Measurements from ENCODE around the gene ZRANB1.
"Not testable (repeated sequence)": the region's sequence is repeated elsewhere in the genome, so short reads cannot be mapped to it uniquely, and the experiment has no call there.

Gene ZRANB1

GRCh38 chr10:124962421-124962820 is 20.5 kb downstream of the ZRANB1 start:
- DNase-seq (ENCODE audit: extremely low read depth in 1 of 2, low read depth in 1 of 2): no peak

- no peak for DNase-seq (ENCODE audit: extremely low read depth in 1 of 2, low read depth in 1 of 2)
Observed at GRCh38 chr10:124963866-124964720, 22.2 kb downstream of the ZRANB1 start.

- DNase-seq (ENCODE audit: extremely low read depth in 1 of 2, low read depth in 1 of 2): no peak
Observed at GRCh38 chr10:124966008-124966407, 24.1 kb downstream of the ZRANB1 start.

GRCh38 chr10:124967255-124967654 is 25.3 kb downstream of the ZRANB1 start:
- no peak for DNase-seq (ENCODE audit: extremely low read depth in 1 of 2, low read depth in 1 of 2)

GRCh38 chr10:124971276-124971675 is 29.4 kb downstream of the ZRANB1 start:
- DNase-seq (ENCODE audit: extremely low read depth in 1 of 2, low read depth in 1 of 2): no peak

- no peak for DNase-seq (ENCODE audit: extremely low read depth in 1 of 2, low read depth in 1 of 2)
Observed at GRCh38 chr10:124972637-124973036, 30.7 kb downstream of the ZRANB1 start.

GRCh38 chr10:124974131-124974530 is 32.2 kb downstream of the ZRANB1 start:
- DNase-seq (ENCODE audit: extremely low read depth in 1 of 2, low read depth in 1 of 2): no peak

GRCh38 chr10:124975977-124976514 is 34.1 kb downstream of the ZRANB1 start:
- DNase-seq (ENCODE audit: extremely low read depth in 1 of 2, low read depth in 1 of 2): no peak

GRCh38 chr10:124977161-124977560 is 35.2 kb downstream of the ZRANB1 start:
- DNase-seq (ENCODE audit: extremely low read depth in 1 of 2, low read depth in 1 of 2): no peak

- no peak for DNase-seq (ENCODE audit: extremely low read depth in 1 of 2, low read depth in 1 of 2)
Observed at GRCh38 chr10:124977648-124978375, 35.9 kb downstream of the ZRANB1 start.

GRCh38 chr10:124978376-124978725 is 36.4 kb downstream of the ZRANB1 start:
- DNase-seq (ENCODE audit: extremely low read depth in 1 of 2, low read depth in 1 of 2): no peak

- no peak for DNase-seq (ENCODE audit: extremely low read depth in 1 of 2, low read depth in 1 of 2)
Observed at GRCh38 chr10:124983321-124983720, 41.4 kb downstream of the ZRANB1 start.

- DNase-seq (ENCODE audit: extremely low read depth in 1 of 2, low read depth in 1 of 2): no peak
Observed at GRCh38 chr10:124984376-124984775, 42.5 kb downstream of the ZRANB1 start.

- no peak for DNase-seq (ENCODE audit: extremely low read depth in 1 of 2, low read depth in 1 of 2)
Observed at GRCh38 chr10:124985162-124985561, 43.2 kb downstream of the ZRANB1 start.

GRCh38 chr10:124987788-124988187 is 45.9 kb downstream of the ZRANB1 start:
- no peak for DNase-seq (ENCODE audit: extremely low read depth in 1 of 2, low read depth in 1 of 2)

GRCh38 chr10:124988753-124989152 is 46.8 kb downstream of the ZRANB1 start:
- not testable (repeated sequence) for DNase-seq (ENCODE audit: extremely low read depth in 1 of 2, low read depth in 1 of 2)

GRCh38 chr10:124989526-124989925 is 47.6 kb downstream of the ZRANB1 start:
- DNase-seq (ENCODE audit: extremely low read depth in 1 of 2, low read depth in 1 of 2): no peak

GRCh38 chr10:124990671-124991625 is 49.0 kb downstream of the ZRANB1 start:
- DNase-seq (ENCODE audit: extremely low read depth in 1 of 2, low read depth in 1 of 2): no peak

- DNase-seq (ENCODE audit: extremely low read depth in 1 of 2, low read depth in 1 of 2): no peak
Observed at GRCh38 chr10:124991835-124992234, 49.9 kb downstream of the ZRANB1 start.

- no peak for DNase-seq (ENCODE audit: extremely low read depth in 1 of 2, low read depth in 1 of 2)
Observed at GRCh38 chr10:124992462-124993344, 50.8 kb downstream of the ZRANB1 start.
